Naive thymus-derived CD4-positive, alpha-beta T cell (primary cell): ENCODE measurements around the gene ARG1. TPM values are rescaled to one million over a fixed set of nuclear protein-coding genes. Genes with fewer than 3 reads are reported as not detected.
A peak's percentile ranks its signal among the peaks of the same experiment; 100 is the strongest.

ENCODE experiments used
- ATAC-seq: fragments of 150-1000 bp; cut with Tn5 transposase; 2 replicates; pipeline ENCODE4 v1.10.0; 2021; ENCODE audit warnings: mild to moderate bottlenecking, moderate library complexity
- CTCF ChIA-PET: fragments of 350-600 bp; sonication (Branson Sonifier 250); formaldehyde crosslinking; loops from one replicate; lab custom pipeline; 2021; ENCODE audit warnings: antibody characterized with exemption; lab: Charles Lee
- POLR2A ChIA-PET: fragments of 350-600 bp; sonication (Branson Sonifier 250); formaldehyde crosslinking; loops from one replicate; lab custom pipeline; 2021; ENCODE audit warnings: antibody characterized with exemption, inconsistent platforms; lab: Charles Lee
- DNase-seq, 9 donors: peaks; one replicate each; pipeline versions ENCODE4 v3.0.0 to v3.0.0-alpha.2; 2020 to 2022; ENCODE audit warnings: mixed read lengths in 1 of 9
- H3K27ac ChIP-seq: one replicate; pipeline ENCODE4 v1.7.0; 2013; ENCODE audit warnings: mild to moderate bottlenecking, low read depth, low read length, moderate library complexity
- H3K27me3 ChIP-seq, 2 donors: one replicate each; pipeline ENCODE4 v1.7.0; 2013; ENCODE audit warnings: low read length in 2 of 2, mild to moderate bottlenecking in 2 of 2, moderate library complexity in 2 of 2; ENCODE audit not compliant: control insufficient read depth in 2 of 2, insufficient read depth in 2 of 2
- H3K36me3 ChIP-seq, 3 experiments: 1 replicate in 2 of 3; 2 replicates in 1 of 3; pipeline ENCODE4 v1.7.0; 2013; ENCODE audit warnings: low read length in 3 of 3, mild to moderate bottlenecking in 3 of 3, moderate library complexity in 1 of 3; ENCODE audit not compliant: insufficient read depth in 3 of 3, control insufficient read depth in 2 of 3
- H3K4me1 ChIP-seq, 2 donors: one replicate each; pipeline ENCODE4 v1.7.0; 2013; ENCODE audit warnings: low read length in 2 of 2, mild to moderate bottlenecking in 2 of 2, moderate library complexity in 1 of 2; ENCODE audit not compliant: control insufficient read depth in 2 of 2, insufficient read depth in 2 of 2
- H3K4me3 ChIP-seq: 2 replicates; pipeline ENCODE4 v1.7.0; 2013; ENCODE audit warnings: mild to moderate bottlenecking, low read length
- H3K9me3 ChIP-seq, 3 experiments: 1 replicate in 2 of 3; 2 replicates in 1 of 3; pipeline ENCODE4 v1.7.0; 2013; ENCODE audit warnings: low read length in 3 of 3; ENCODE audit not compliant: control insufficient read depth in 2 of 3
- H3K27ac Mint-ChIP-seq, 9 donors: one replicate each; pipeline ENCODE4 v1.8.0; 2020 to 2022; ENCODE audit warnings: mixed read lengths in 9 of 9, mild to moderate bottlenecking in 8 of 9, moderate library complexity in 5 of 9, inconsistent platforms in 2 of 9
- H3K27me3 Mint-ChIP-seq, 5 donors: one replicate each; pipeline ENCODE4 v1.8.0; 2021 to 2022; ENCODE audit warnings: mixed read lengths in 5 of 5, mild to moderate bottlenecking in 1 of 5
- H3K36me3 Mint-ChIP-seq, 5 donors: one replicate each; pipeline ENCODE4 v1.8.0; 2020 to 2022; ENCODE audit warnings: mixed read lengths in 5 of 5, mild to moderate bottlenecking in 3 of 5, inconsistent platforms in 1 of 5
- H3K4me1 Mint-ChIP-seq, 7 donors: one replicate each; pipeline ENCODE4 v1.8.0; 2020 to 2022; ENCODE audit warnings: mixed read lengths in 7 of 7, mild to moderate bottlenecking in 3 of 7, inconsistent platforms in 1 of 7
- H3K4me3 Mint-ChIP-seq, 10 donors: one replicate each; pipeline ENCODE4 v1.8.0; 2020 to 2022; ENCODE audit warnings: mild to moderate bottlenecking in 10 of 10, mixed read lengths in 10 of 10, moderate library complexity in 6 of 10, inconsistent platforms in 2 of 10
- H3K9me3 Mint-ChIP-seq, 11 donors: one replicate each; pipeline ENCODE4 v1.8.0; 2020 to 2022; ENCODE audit warnings: mixed read lengths in 11 of 11, mild to moderate bottlenecking in 4 of 11, inconsistent platforms in 1 of 11, moderate library complexity in 1 of 11
- intact Hi-C, 2 donors: fragments of 100-400 bp; cut with micrococcal nuclease; formaldehyde crosslinking; loops; one replicate each; pipeline ENCODE4 v1.15.1; 2023
- polyA plus RNA-seq, 2 donors: library from polyadenylated mRNA; unstranded; fragments of 300-500 nt; fragmentation: Illumina TruSeq; gene quantifications; one replicate each; pipeline ENCODE4 v1.2.3, GENCODE V29; 2021
- total RNA-seq, 6 experiments: library from RNA in 5 of 6; stranded (reverse) in 5 of 6; gene quantifications; 1 replicate in 5 of 6; 2 replicates in 1 of 6; pipeline ENCODE4 v1.2.3 and lab custom pipeline; 2021 to 2026

Gene ARG1
- total and polyA plus RNA-seq, 7 experiments from 2014 or later, result not detected

DNA sequence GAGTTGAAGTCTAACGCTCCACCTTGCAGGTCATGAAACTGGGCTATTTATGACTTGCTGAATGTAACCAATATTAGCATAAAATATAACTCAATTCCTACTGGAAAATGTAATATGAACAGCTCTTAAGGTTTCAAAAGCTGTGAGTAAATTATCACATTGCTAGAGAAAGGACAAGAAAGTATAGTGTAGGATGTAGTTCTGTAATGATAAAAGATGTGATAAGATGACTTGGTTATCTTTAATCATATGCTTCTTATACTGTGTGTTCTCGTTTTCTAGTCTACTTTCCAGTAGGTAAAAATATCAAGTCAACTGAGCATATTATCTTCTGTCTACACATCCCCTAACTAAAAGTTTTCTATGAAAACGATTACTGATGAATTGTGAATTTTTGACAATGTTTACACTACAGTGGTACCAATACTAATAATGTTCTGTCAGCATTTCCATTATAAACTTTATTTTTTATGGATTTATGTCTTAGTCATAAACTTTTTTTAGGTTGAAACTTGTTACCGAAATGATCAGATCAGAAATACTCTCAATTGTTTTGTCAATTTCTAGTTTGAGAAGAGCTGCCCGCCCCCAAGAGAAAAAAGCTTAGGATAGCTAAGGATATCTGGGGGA is 40.4 kb downstream of the ARG1 start:
- POLR2A ChIA-PET, result no interaction called here
- no peaks in the 10 kb centered on the region for H3K9me3 ChIP-seq
- no peak overlapping the region for H3K27ac Mint-ChIP-seq

DNA sequence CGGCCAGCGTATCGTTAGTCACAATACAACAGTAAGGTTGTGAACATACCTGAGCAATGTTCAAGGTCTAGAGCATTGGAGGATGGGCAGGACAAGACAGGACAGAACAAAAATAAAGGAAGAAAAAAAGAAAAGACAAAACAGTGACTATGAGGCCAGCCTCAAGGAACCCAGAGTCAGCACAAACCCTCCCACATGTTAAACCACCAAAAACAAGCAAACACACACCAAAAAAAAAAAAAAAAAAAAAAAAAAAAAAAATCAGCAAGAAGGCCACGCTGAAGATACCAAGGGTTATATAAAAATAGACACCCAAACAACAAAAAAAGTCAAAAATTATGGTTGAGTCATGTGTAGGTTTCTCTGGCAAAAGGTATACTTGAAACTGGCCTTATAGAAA is 42.2 kb downstream of the ARG1 start:
- DNase-seq, result no peak
- POLR2A ChIA-PET, result no interaction called here

More for the DNA sequence above, 40.4 kb downstream of the ARG1 start:
- Histone ChIP-seq H3K27me3 (no peaks in the 10 kb centered on the region), H3K4me1 (no peaks in the 10 kb centered on the region), H3K36me3 (peaks cover 32 to 82% (median 37%) of the 10 kb centered on the region in 3 experiments), H3K27ac (no peak overlapping the region), H3K4me3 (no peak overlapping the region)
- Mint-ChIP-seq H3K27me3 (no peaks in the 10 kb centered on the region), H3K4me1 (peaks cover 0 to 14% (median 6%) of the 10 kb centered on the region in 7 donors), H3K36me3 (peaks cover 10 to 45% (median 19%) of the 10 kb centered on the region in 5 donors), H3K9me3 (no peaks in the 10 kb centered on the region), H3K4me3 (no peak overlapping the region)
- intact Hi-C loops, result no loop called here
- DNase-seq, result no peak
- ATAC-seq, result no peak
- CTCF ChIA-PET, result interaction anchor here (0.8 kb wide), 1 partner anchor 22 kb away, joined by 4 read pairs; no protein-coding TSS in a partner anchor

DNA sequence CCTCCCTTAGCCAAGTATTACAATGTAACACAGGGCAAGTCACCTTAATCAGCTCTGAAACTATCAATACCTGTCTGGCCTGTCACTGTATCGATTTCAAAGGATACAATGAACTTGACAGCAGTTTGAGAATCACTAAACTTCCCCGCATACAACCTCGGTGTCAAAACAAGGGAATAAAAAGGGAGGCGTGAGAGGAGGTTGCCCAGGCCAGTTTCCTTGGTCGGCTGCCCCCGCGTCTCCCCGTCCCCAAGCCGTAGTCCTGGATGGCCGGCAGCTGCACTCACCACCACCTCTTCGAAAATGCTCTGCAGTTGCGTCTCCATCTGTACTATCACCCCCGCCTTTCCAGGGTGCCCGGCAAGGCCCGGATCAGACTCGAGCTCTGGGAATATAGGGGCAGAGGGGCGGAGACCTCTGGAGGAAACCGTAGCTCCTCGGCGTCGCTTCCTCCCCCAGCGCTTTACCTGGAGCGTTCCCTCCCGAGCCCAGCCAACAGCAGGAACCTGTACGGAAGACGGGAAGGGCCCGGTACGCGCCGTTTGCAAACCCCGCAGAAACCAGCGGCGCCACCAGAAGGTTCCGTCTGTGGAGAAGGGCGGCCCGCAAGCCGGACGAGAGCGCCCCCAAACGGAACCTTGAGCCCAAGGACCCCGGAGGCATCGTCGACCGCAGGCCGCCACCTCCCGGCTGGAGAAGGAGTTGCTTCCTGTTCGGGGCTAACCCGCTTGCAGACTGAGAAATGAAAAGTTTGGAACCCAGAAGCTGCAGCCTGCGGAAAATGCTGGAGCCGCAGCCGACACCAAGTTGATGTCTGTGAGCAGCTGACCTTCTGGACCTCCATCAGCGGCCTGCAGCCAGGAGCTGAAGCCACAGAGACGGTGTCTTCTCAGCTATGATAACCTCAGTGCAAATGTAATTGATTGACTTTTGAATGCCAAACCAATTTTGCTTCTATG is 55.0 kb downstream of the ARG1 start, which contains the start of gene MED23:
MED23 (minus strand) TSS at position 519 of the 959 bp plus-strand sequence; CDS start at position 326, 193 bp downstream.
- Mint-ChIP-seq H3K9me3 (no peaks in the 10 kb centered on the region), H3K27ac (peak within 1 kb of the TSS; percentile 93 to 96 (median 95)), H3K27me3 (peaks cover 0 to 2% (median 0%) of the 10 kb centered on the region in 5 donors), H3K4me3 (peak within 1 kb of the TSS; percentile 95 to 100 (median 98)), H3K36me3 (peaks cover 0 to 15% (median 8%) of the 10 kb centered on the region in 5 donors), H3K4me1 (peaks cover 20 to 51% (median 46%) of the 10 kb centered on the region in 7 donors)
- intact Hi-C loops, result loop anchor here (1.0 to 5.0 kb wide), 22 partner anchors 94 to 1881 kb away; partner anchors contain the start of genes AKAP7 (in 2 of the 2), EPB41L2 (in 2 of the 2), L3MBTL3 (in 1 of the 2) and RPS12 (in 1 of the 2)
- CTCF ChIA-PET, result interaction anchor here (0.6 to 3.9 kb wide), 21 partner anchors 9 to 1528 kb away, joined by 3 to 29 read pairs (median 4); partner anchors contain the start of genes AKAP7 and ENPP3
- Histone ChIP-seq H3K4me1 (peaks cover 16 to 18% of the 10 kb centered on the region in 2 donors), H3K27me3 (no peaks in the 10 kb centered on the region), H3K36me3 (peaks cover 3 to 25% (median 17%) of the 10 kb centered on the region in 3 experiments), H3K4me3 (peak within 1 kb of the TSS; percentile 92), H3K9me3 (no peaks in the 10 kb centered on the region), H3K27ac (peak within 1 kb of the TSS; percentile 75)
- ATAC-seq (peak; percentile 99), DNase-seq (peak; percentile 85 to 98 (median 94))
- POLR2A ChIA-PET, result interaction anchor here (0.6 to 1.9 kb wide), 9 partner anchors 9 to 1513 kb away, joined by 3 to 10 read pairs (median 4); no protein-coding TSS in a partner anchor

More for the DNA sequence above, 42.2 kb downstream of the ARG1 start:
- Mint-ChIP-seq H3K27me3 (no peaks in the 10 kb centered on the region), H3K4me3 (no peak overlapping the region), H3K27ac (peak overlapping the region in 1 of 9 donors; percentile 23), H3K36me3 (peaks cover 3 to 40% (median 18%) of the 10 kb centered on the region in 5 donors), H3K9me3 (no peaks in the 10 kb centered on the region), H3K4me1 (peaks cover 0 to 8% (median 2%) of the 10 kb centered on the region in 7 donors)
- Histone ChIP-seq H3K9me3 (no peaks in the 10 kb centered on the region), H3K36me3 (peaks cover 31 to 84% (median 35%) of the 10 kb centered on the region in 3 experiments), H3K4me1 (no peaks in the 10 kb centered on the region), H3K4me3 (no peak overlapping the region), H3K27ac (no peak overlapping the region), H3K27me3 (no peaks in the 10 kb centered on the region)
- CTCF ChIA-PET, result no interaction called here
- intact Hi-C loops, result no loop called here
- ATAC-seq, result no peak

DNA sequence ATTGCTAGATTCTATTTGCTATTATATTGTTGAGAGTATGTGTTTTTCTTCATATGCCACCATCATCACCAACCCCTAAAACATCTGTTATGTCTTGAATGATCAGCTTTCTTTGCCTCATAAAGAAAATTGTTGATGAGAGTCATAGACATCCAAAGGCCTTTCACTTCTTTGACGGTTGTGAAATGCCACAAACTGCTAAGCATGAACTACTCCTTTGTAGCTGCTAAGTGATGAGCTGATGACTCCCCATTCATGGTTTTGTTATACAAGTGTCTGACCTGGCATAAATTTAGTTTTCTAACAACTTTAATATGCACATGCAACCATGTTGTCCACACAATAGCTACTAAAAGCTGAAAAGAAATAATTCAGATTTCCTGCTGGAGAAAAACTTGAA is 55.7 kb downstream of the ARG1 start:
- intact Hi-C loops, result loop anchor here (1.0 to 5.0 kb wide), 22 partner anchors 94 to 1881 kb away; partner anchors contain the start of genes AKAP7 (in 2 of the 2), EPB41L2 (in 2 of the 2), L3MBTL3 (in 1 of the 2) and RPS12 (in 1 of the 2)
- H3K27ac Mint-ChIP-seq, result peak overlapping the region; percentile 68 to 95 (median 94)
- H3K4me3 ChIP-seq, result peak overlapping the region; percentile 92
- H3K4me1 ChIP-seq, result peaks cover 16 to 18% of the 10 kb centered on the region in 2 donors
- no peaks in the 10 kb centered on the region for H3K9me3 ChIP-seq
- no peak for ATAC-seq
- no peaks in the 10 kb centered on the region for H3K27me3 ChIP-seq
- H3K27me3 Mint-ChIP-seq, result peaks cover 0 to 5% (median 0%) of the 10 kb centered on the region in 5 donors
- peak in 2 of 9 donors; percentile 5 to 8 for DNase-seq
- H3K4me1 Mint-ChIP-seq, result peaks cover 16 to 49% (median 43%) of the 10 kb centered on the region in 7 donors
- H3K36me3 Mint-ChIP-seq, result peaks cover 0 to 9% (median 2%) of the 10 kb centered on the region in 5 donors
- POLR2A ChIA-PET, result interaction anchor here (1.1 to 1.9 kb wide), 5 partner anchors 10 to 453 kb away, joined by 3 to 10 read pairs (median 5); no protein-coding TSS in a partner anchor
- peaks cover 3 to 18% (median 10%) of the 10 kb centered on the region in 3 experiments for H3K36me3 ChIP-seq
- peak overlapping the region; percentile 75 for H3K27ac ChIP-seq
- peak overlapping the region; percentile 95 to 100 (median 98) for H3K4me3 Mint-ChIP-seq
- no peaks in the 10 kb centered on the region for H3K9me3 Mint-ChIP-seq
- CTCF ChIA-PET, result interaction anchor here (0.8 to 3.9 kb wide), 19 partner anchors 8 to 1528 kb away, joined by 3 to 29 read pairs (median 4); partner anchors contain the start of genes AKAP7 and ENPP3

DNA sequence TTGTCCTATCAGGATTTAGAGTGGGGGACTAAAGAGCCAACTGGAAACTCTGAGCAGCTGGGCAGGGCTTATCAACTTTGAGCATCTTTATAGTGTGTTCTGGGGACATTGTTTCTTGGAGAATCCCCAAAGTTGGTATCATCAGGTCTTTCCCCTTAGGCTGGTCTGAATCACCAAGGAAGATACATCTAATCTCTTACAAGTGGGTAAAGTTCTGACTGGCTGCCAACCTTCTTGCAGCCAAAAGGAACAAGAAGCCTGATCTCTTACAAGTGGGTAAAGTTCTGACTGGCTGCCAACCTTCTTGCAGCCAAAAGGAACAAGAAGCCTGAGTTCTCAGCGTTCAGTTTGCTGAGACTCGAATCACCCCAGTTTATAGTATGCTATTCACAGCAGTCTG is 56.6 kb downstream of the ARG1 start:
- no peaks in the 10 kb centered on the region for H3K27me3 ChIP-seq
- ChIA-PET POLR2A (interaction anchor here (1.6 kb wide), 1 partner anchor 97 kb away, joined by 5 read pairs; no protein-coding TSS in a partner anchor), CTCF (interaction anchor here (1.4 to 3.9 kb wide), 2 partner anchors 110 to 744 kb away, joined by 10 to 29 read pairs; no protein-coding TSS in a partner anchor)
- H3K4me3 Mint-ChIP-seq, result peak overlapping the region in 6 of 10 donors; percentile 95 to 99 (median 98)
- H3K9me3 ChIP-seq, result no peaks in the 10 kb centered on the region
- H3K27ac Mint-ChIP-seq, result peak overlapping the region in 7 of 9 donors; percentile 5 to 95 (median 93)
- H3K27me3 Mint-ChIP-seq, result peaks cover 0 to 5% (median 0%) of the 10 kb centered on the region in 5 donors
- no peak for DNase-seq
- H3K9me3 Mint-ChIP-seq, result no peaks in the 10 kb centered on the region
- intact Hi-C loops, result loop anchor here (2.0 to 5.0 kb wide), 12 partner anchors 111 to 1882 kb away; partner anchors contain the start of genes AKAP7 (in 1 of the 2), EPB41L2 (in 1 of the 2), L3MBTL3 (in 1 of the 2) and RPS12 (in 1 of the 2)
- H3K36me3 ChIP-seq, result peaks cover 0 to 10% (median 2%) of the 10 kb centered on the region in 3 experiments
- ATAC-seq, result no peak
- H3K4me3 ChIP-seq, result no peak overlapping the region
- peaks cover 0 to 6% (median 2%) of the 10 kb centered on the region in 5 donors for H3K36me3 Mint-ChIP-seq
- peaks cover 16 to 49% (median 42%) of the 10 kb centered on the region in 7 donors for H3K4me1 Mint-ChIP-seq
- no peak overlapping the region for H3K27ac ChIP-seq
- H3K4me1 ChIP-seq, result peaks cover 16 to 18% of the 10 kb centered on the region in 2 donors
